NCI-H1930 (cell line): ENCODE results near the gene PSRC1.
A peak's percentile ranks its signal among the peaks of the same experiment; 100 is the strongest.

Experiments used
- DNase-seq, 2 experiments: peaks; one replicate each; lab custom pipeline; 2025; lab: John Stamatoyannopoulos, UW

PSRC1 gene

DNA sequence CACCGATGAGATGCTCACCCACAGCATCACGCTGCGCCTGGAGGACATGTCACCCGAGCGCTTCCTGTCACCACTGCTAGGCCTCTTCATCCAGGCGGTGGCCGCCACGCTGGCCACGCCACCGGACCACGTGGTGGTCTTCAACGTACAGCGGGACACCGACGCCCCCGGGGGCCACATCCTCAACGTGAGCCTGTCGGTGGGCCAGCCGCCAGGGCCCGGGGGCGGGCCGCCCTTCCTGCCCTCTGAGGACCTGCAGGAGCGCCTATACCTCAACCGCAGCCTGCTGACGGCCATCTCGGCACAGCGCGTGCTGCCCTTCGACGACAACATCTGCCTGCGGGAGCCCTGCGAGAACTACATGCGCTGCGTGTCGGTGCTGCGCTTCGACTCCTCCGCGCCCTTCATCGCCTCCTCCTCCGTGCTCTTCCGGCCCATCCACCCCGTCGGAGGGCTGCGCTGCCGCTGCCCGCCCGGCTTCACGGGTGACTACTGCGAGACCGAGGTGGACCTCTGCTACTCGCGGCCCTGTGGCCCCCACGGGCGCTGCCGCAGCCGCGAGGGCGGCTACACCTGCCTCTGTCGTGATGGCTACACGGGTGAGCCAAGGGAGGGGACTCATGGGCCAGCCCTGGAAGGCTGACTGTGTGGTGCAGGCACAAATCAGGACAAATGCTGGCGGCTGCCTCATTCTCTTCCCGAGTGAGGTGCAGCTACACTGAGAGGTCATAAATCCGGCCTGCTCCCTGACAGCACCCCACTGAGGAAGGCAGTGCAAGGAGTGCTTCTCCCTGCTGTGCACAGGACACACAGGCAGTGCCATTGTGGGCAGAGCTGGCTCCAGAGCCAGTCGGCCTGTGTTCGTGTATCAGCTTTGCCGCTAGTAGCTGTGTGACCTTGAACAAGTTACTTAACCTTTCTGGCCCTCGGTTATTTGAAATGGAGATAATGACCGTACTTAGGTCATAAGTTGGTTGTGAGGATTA, 24.2 kb downstream of the PSRC1 start:
- DNase-seq, result no peak

DNA sequence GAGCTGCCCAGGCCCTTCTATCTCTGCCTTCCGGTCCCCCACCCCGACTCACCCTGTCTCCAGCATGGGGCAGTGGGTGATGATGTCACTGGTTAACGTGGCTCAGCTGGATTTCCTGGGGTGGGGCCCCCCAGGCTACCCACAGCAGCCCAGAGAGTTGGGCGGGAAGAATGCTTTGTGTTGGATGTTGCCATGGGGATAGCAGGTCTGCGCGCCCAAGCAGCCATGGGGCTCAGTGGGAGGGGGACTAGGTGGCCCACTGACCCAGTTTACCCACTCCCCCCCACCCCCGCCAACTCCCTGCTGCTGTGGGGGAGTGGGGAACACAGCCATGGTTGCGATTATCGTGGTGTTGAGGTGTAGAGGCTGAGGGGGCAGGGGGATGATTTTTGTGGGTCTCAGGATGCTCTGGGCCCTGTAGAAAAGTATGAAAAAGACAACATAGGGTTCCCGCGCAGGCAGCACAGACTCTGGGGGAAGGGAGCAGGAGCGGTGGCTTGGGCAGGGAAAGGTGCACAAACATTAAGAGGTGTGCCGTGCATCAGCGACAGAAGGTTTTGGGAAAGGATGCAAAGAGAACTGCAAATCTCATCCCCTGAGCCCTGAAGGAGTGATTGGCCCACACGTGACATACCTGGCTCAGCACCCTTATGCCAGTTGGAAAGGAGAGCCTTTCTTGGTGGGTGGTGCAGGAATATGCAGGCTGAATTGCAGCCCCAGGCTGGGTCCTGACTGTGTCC, 25.1 kb downstream of the PSRC1 start:
- no peak for DNase-seq

DNA sequence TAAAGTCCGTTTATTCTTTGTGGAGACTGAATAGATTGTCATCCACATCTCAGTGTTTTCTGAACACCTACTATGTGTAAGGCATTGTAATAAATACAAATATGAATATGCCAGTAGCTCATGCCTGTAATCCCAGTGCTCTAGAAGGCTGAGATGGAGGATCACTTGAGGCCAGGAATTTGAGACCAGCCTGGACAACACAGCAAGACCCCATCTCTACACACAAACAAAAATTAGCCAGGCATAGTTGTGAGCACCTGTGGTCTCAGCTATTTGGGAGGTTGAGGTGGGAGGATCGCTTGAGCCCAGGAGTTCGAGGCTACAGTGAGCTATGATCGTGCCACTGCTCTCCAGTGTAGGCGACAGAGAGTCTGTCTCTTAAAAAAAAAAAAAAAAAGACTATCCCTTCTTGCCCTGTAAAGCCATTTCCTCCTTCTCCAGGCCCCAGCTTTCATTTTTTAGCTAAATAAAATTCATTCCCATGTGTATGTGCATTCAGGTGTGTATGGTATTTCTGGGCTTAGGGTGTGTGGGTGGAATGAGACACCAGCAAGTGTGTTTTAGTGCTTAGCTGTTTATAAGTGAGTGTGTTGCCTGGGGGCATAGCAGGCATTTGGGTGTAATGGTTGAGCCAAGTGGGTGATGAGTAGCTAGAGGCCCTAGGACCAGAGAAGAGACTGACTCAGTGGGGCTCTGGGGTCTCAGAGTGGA, 25.8 kb downstream of the PSRC1 start:
- no peak for DNase-seq

DNA sequence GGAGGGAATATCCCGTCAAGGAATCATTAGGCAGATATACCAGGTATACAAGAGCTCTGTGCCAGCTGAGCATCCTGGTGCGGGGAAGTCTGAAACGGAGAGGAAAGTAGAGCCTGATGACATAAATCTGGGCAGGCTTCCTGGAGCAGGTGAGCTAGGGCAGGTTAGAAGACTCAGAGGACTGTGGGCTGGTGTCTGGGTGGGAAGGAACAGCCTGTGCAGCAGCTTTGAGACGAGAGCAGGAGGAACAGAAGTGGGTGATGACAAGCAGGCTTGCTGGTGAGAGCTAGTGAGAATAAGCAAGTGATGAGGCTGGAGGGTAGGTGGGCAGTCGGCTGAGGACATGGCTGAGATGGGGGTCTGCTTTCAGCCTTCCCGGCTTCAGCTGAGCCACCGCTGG, 26.9 kb downstream of the PSRC1 start:
- DNase-seq, result no peak

DNA sequence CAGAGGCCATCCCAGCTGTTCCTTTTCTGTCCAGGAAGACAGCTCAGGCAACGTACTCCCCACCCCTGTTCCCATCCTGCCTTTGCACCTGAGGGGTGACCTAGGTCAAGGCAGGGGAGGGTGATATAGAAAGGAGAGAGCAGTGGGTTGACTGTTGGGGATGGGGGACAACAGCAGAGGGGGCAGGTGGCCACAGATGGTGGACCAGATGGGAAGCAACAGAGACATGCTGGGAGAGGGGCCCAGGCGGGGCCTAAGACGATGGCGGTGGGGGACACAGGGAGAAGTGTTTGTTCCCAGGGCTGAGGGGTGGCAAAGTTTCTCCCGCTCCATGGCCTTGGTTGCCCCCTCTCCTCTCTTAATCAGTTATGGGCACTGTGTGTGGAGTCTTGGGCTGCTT, 27.3 kb downstream of the PSRC1 start:
- DNase-seq, result no peak

DNA sequence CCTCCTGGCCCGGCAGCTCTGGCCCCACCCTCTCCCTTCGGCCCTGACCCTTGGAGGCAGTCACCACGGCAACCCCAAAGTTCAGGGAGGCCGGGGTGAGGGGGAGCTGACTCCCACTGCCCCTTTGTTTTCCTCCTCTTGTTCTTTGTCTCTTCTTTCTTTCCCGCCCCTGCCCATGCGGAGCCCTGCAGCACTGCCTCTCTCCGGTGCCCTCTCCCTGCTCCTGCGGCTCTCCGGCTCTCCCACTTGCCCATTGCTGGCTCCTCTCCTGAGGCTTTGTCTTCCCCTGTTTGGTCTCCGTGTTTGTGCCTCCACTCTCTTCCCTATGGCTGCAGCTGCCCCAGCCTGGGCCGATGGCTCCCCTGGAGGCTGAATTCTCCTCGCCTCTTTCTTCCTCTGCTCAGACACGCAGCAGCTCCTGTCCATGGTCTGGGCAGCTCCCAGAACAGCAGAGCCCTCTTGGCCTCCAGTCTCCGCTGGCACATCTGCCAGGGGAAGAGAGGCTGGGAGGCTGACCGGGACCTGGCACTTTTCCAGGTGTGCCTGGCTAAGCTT, 27.8 kb downstream of the PSRC1 start:
- DNase-seq, result no peak

DNA sequence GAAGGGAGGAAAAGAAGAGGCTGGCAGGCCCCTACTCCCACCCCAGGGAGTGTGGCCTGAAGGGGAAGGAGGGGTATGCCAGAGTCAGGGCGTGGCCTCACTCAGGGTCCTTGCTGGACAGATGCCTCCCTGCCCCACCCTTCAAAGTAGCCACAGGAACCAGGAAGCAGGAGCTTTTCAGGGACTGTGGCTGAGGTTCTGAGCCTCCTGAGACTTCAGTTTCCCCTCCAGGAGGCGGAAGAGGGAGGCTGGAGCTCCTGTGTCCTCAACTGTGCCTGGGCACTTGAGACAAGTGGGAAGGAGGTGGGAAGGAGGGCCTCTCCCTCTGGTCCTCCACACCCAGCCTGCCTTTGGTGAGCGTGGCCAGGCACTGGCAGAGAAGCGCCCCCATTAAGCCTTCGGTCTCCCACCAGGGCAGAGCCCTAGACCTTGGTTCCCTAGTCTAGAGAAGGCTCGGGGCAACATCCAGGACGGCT, 28.3 kb downstream of the PSRC1 start:
- DNase-seq, result no peak

DNA sequence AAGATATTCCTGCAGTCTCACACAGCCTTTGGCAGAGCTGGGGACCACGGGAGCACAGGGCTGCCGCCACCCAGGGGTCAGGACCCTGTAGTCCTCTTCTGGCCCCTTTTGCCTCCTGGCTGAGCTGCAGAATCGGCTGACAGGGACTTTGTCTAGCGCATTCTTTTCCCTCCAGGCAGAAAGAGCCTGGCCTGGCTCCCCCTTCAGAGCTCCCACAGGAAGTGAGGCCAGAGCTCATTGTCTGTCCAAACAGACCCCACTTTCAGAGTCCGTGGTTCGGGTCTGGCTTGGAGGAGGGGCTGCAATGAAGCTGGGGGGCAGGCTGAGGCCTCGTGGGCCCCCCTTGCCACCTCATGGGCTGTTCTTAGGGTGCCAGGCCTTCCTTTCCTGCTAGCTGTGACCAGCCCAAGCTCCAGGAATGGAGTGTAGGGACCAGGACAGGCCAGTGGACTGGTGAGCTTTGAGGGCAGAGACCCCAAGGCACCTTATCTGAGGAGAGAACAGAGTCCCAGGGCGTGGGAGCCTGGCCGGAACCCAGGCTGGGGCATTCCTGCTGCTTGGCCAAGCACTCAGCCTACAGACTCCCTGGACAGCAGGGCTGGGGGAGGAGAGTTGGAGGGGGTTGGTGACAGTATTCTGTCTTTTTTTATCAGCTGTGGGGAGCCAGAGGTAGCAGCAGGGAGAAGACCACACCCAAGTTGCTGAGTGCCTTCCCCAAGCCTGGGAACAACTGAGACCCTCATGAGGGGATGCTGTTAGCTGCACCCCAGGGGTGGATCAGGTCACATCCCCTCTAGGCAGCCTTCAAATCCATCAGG, 28.9 kb downstream of the PSRC1 start:
- DNase-seq, result no peak

DNA sequence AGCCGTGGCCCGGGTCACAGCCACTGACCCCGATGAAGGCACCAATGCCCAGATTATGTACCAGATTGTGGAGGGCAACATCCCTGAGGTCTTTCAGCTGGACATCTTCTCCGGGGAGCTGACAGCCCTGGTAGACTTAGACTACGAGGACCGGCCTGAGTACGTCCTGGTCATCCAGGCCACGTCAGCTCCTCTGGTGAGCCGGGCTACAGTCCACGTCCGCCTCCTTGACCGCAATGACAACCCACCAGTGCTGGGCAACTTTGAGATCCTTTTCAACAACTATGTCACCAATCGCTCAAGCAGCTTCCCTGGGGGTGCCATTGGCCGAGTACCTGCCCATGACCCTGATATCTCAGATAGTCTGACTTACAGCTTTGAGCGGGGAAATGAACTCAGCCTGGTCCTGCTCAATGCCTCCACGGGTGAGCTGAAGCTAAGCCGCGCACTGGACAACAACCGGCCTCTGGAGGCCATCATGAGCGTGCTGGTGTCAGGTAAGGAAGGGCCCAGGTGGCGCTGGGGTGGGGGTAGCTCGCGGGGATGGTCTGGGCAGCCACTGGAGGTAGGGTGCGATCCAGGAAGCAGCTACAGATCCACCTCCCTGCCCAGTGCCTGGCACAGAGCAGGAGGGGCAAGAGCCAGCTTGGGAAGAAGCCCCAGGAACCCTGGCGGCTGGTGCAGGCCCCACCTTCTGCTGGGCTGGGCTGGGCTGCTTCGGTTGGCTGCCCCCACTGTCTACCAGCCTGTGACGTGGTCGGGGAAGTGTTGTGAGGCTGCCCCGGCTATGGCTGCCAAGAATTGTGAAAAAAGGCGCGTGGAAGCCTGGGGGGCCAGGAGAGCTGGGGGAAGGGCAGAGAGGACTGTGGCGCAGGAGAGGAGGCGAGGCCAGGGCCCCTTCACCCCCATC, 29.8 kb downstream of the PSRC1 start:
- no peak for DNase-seq

DNA sequence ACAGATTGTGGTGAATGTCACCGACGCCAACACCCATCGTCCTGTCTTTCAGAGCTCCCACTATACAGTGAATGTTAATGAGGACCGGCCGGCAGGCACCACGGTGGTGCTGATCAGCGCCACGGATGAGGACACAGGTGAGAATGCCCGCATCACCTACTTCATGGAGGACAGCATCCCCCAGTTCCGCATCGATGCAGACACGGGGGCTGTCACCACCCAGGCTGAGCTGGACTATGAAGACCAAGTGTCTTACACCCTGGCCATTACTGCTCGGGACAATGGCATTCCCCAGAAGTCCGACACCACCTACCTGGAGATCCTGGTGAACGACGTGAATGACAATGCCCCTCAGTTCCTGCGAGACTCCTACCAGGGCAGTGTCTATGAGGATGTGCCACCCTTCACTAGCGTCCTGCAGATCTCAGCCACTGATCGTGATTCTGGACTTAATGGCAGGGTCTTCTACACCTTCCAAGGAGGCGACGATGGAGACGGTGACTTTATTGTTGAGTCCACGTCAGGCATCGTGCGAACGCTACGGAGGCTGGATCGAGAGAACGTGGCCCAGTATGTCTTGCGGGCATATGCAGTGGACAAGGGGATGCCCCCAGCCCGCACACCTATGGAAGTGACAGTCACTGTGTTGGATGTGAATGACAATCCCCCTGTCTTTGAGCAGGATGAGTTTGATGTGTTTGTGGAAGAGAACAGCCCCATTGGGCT, 30.6 kb downstream of the PSRC1 start:
- DNase-seq, result no peak

DNA sequence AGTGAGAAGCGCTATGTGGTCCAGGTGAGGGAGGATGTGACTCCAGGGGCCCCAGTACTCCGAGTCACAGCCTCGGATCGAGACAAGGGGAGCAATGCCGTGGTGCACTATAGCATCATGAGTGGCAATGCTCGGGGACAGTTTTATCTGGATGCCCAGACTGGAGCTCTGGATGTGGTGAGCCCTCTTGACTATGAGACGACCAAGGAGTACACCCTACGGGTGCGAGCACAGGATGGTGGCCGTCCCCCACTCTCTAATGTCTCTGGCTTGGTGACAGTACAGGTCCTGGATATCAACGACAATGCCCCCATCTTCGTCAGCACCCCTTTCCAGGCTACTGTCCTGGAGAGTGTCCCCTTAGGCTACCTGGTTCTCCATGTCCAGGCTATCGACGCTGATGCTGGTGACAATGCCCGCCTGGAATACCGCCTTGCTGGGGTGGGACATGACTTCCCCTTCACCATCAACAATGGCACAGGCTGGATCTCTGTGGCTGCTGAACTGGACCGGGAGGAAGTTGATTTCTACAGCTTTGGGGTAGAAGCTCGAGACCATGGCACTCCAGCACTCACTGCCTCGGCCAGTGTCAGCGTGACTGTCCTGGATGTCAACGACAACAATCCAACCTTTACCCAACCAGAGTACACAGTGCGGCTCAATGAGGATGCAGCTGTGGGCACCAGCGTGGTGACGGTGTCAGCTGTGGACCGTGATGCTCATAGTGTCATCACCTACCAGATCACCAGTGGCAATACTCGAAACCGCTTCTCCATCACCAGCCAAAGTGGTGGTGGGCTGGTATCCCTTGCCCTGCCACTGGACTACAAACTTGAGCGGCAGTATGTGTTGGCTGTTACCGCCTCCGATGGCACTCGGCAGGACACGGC, 31.4 kb downstream of the PSRC1 start:
- DNase-seq, result no peak

DNA sequence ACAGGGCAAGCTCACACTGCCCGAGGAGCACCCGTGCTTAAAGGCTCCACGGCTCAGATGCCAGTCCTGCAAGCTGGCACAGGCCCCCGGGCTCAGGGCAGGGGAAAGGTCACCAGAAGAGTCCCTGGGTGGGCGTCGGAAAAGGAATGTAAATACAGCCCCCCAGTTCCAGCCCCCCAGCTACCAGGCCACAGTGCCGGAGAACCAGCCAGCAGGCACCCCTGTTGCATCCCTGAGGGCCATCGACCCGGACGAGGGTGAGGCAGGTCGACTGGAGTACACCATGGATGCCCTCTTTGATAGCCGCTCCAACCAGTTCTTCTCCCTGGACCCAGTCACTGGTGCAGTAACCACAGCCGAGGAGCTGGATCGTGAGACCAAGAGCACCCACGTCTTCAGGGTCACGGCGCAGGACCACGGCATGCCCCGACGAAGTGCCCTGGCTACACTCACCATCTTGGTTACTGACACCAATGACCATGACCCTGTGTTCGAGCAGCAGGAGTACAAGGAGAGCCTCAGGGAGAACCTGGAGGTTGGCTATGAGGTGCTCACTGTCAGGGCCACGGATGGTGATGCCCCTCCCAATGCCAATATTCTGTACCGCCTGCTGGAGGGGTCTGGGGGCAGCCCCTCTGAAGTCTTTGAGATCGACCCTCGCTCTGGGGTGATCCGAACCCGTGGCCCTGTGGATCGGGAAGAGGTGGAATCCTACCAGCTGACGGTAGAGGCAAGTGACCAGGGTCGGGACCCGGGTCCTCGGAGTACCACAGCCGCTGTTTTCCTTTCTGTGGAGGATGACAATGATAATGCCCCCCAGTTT, 32.3 kb downstream of the PSRC1 start:
- no peak for DNase-seq

DNA sequence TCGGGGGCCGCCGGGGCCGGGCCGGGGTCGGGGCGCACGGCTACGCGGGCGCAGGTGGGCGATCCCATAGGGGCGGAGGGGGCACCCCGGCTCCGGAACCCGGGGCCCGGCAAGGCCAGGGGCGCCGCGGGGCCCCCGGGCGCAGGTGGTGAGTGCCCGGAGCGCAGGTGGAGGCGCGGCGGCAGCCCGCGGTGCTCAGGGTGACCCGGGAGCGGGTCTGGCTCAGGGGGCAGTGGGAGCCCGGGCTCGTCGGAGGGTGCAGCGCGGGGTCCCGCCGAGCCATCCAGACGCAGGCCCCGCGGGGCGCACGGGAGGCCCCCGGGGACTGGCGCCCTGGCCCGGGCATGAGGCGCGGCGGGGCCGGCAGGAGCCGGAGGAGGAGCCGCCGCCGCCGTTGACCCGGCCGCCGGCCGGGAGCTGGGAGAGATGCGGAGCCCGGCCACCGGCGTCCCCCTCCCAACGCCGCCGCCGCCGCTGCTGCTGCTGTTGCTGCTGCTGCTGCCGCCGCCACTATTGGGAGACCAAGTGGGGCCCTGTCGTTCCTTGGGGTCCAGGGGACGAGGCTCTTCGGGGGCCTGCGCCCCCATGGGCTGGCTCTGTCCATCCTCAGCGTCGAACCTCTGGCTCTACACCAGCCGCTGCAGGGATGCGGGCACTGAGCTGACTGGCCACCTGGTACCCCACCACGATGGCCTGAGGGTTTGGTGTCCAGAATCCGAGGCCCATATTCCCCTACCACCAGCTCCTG, 33.1 kb downstream of the PSRC1 start:
- no peak for DNase-seq

DNA sequence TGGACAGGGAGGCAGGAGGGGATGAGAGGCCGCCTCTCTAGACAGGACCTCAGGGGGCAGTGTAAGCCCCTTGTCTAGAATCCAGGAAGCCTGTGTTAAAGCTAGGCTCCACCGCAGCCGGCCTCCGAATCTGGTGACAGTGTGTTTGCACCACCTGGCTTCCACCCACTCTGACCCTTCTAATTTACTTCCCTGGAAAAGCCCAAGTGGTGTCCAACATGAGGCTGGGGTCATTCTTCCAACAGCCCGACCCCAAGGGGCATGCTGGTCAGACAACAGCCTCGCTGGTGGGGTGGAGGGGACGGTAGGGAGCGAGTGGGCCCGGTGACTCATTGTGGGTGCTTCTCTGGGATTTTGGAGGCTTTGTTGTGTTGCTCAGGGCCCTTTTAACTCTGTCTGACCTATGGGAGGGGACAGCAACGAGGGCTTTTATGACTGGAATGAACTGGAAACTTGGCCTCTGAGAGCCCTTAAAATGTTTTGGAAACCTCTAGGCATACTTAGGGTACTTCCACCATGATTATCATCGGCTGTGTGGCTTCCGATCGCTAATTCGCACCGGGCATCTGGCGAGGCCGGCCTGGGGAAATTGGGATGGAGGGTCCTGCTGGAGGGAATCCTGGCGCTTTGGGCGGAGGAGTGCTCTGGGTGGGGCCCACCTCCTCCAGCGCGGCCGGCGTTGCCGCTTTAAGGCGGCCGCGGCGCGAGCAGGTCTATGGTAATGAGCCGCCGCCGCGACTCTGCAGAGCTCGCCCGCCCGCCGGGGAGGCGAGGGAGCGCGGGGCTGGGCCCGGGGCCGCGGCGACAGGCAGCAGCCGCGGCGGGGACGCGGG, 33.9 kb downstream of the PSRC1 start, which contains the start of gene CELSR2:
TSS of gene CELSR2 (plus strand) at position 743 of the 833 bp plus-strand sequence. CDS start 541 bp downstream, outside the sequence.
- DNase-seq, result peak; percentile 61 to 84

DNA sequence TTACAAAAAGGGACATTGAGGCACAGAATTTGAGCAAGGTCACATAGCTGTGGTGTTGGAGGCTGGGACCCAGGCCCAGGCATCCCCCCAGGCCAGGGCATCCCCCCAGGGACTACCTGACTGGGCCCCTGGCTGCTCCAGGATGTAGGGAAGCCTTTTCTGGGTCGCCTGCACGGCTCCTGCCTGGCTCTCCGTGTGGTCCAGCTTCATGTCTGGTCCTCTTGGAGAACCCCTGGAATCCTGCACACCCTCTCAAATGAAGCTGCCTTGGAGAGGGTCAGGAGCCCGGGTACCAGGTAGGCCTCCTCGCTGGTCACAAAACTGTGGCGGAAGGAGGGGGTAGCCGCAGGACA, 34.5 kb downstream of the PSRC1 start:
- no peak for DNase-seq
